Common myeloid progenitor, CD34-positive (primary cell): Measurements from ENCODE around the gene ROBO1.

Experiments
- CTCF ChIA-PET: fragments of 350-600 bp; sonication (Branson Sonifier 250); formaldehyde crosslinking; loops from one replicate; lab custom pipeline; 2021; ENCODE audit warnings: antibody characterized with exemption; lab: Charles Lee
- POLR2A ChIA-PET: fragments of 350-600 bp; sonication (Branson Sonifier 250); formaldehyde crosslinking; loops from one replicate; lab custom pipeline; 2021; ENCODE audit warnings: antibody characterized with exemption; lab: Charles Lee
- DNase-seq, 3 donors: peaks; one replicate each; pipeline versions ENCODE4 v3.0.0 to v3.0.0-alpha.2; 2013
- H3K27ac ChIP-seq, 2 experiments: 1 replicate in 1 of 2; 2 replicates in 1 of 2; pipeline ENCODE4 v1.7.0; 2013; ENCODE audit warnings: inconsistent platforms in 2 of 2, low read length in 2 of 2, mild to moderate bottlenecking in 2 of 2, low read depth in 1 of 2, moderate library complexity in 1 of 2; ENCODE audit not compliant: severe bottlenecking in 2 of 2, insufficient read depth in 1 of 2, poor library complexity in 1 of 2
- H3K27me3 ChIP-seq, 5 experiments: replicated peaks in 2 of 5; 1 replicate in 3 of 5; 2 replicates in 2 of 5; pipeline versions ENCODE4 v1.6.1 to v1.7.0; 2013; ENCODE audit warnings: low read length in 4 of 5, mild to moderate bottlenecking in 2 of 5, moderate library complexity in 2 of 5, inconsistent platforms in 1 of 5; ENCODE audit not compliant: insufficient read depth in 5 of 5, control insufficient read depth in 4 of 5
- H3K36me3 ChIP-seq, 4 experiments: 1 replicate in 2 of 4; 2 replicates in 2 of 4; pipeline versions ENCODE4 v1.6.1 to v1.7.0; 2013; ENCODE audit warnings: low read length in 3 of 4, control low read depth in 1 of 4, mild to moderate bottlenecking in 1 of 4; ENCODE audit not compliant: control insufficient read depth in 4 of 4, insufficient read depth in 4 of 4
- H3K4me1 ChIP-seq, 4 experiments: 1 replicate in 3 of 4; 2 replicates in 1 of 4; pipeline versions ENCODE4 v1.6.1 to v1.7.1; 2013; ENCODE audit warnings: low read length in 3 of 4, mild to moderate bottlenecking in 3 of 4, control low read depth in 1 of 4, inconsistent platforms in 1 of 4, moderate library complexity in 1 of 4; ENCODE audit not compliant: control insufficient read depth in 4 of 4, insufficient read depth in 4 of 4; ENCODE audit errors: control extremely low read depth in 1 of 4
- H3K4me3 ChIP-seq, 7 experiments: 1 replicate in 4 of 7; 2 replicates in 3 of 7; pipeline versions ENCODE4 v1.5.1 to v1.7.0; 2013; ENCODE audit warnings: mild to moderate bottlenecking in 7 of 7, low read length in 6 of 7, moderate library complexity in 6 of 7, inconsistent platforms in 2 of 7, low read depth in 2 of 7, control low read depth in 1 of 7; ENCODE audit not compliant: insufficient read depth in 4 of 7, control insufficient read depth in 1 of 7; ENCODE audit errors: extremely low read depth in 1 of 7
- H3K9me3 ChIP-seq, 5 experiments: 1 replicate in 4 of 5; 2 replicates in 1 of 5; pipeline versions ENCODE4 v1.6.1 to v1.7.1; 2013; ENCODE audit warnings: low read length in 4 of 5, mild to moderate bottlenecking in 2 of 5, inconsistent platforms in 1 of 5, low read depth in 1 of 5, moderate library complexity in 1 of 5; ENCODE audit not compliant: control insufficient read depth in 4 of 5, insufficient read depth in 2 of 5; ENCODE audit errors: control extremely low read depth in 1 of 5
- WGBS: methylation state at CpG from one replicate; pipeline ENCODE4 v1.1.5; 2013; ENCODE audit not compliant: insufficient coverage; 5-methylcytosine and 5-hydroxymethylcytosine counted together

ROBO1 gene

GRCh38 chr3:79415356-79415755 is 352.4 kb downstream of the ROBO1 start:
- ChIA-PET POLR2A (no interaction called here), CTCF (no interaction called here)
- Histone ChIP-seq H3K9me3 (no peaks in the 10 kb centered on the region), H3K36me3 (no peaks in the 10 kb centered on the region), H3K27ac (no peak overlapping the region), H3K27me3 (no peaks in the 10 kb centered on the region), H3K4me1 (no peaks in the 10 kb centered on the region), H3K4me3 (no peak overlapping the region)
- 90% methylated on average over 3 of the region's 3 CpGs for WGBS
- DNase-seq = no peak

- no peak for DNase-seq
- WGBS = 90% methylated on average over 2 of the region's 3 CpGs
- no peaks in the 10 kb centered on the region for H3K9me3 ChIP-seq
- H3K36me3 ChIP-seq = no peaks in the 10 kb centered on the region
- ChIA-PET CTCF (no interaction called here), POLR2A (no interaction called here)
- H3K27ac ChIP-seq = no peak overlapping the region
- no peaks in the 10 kb centered on the region for H3K27me3 ChIP-seq
- H3K4me1 ChIP-seq = no peaks in the 10 kb centered on the region
- H3K4me3 ChIP-seq = no peak overlapping the region
Observed at GRCh38 chr3:79414806-79415205, 353.0 kb downstream of the ROBO1 start.

- no peaks in the 10 kb centered on the region for H3K4me1 ChIP-seq
- WGBS = no CpG with 5 or more reads among the region's 1 CpG
Observed at GRCh38 chr3:79414035-79414434, 353.8 kb downstream of the ROBO1 start.

GRCh38 chr3:79412537-79412936 is 355.3 kb downstream of the ROBO1 start:
- Histone ChIP-seq H3K9me3 (no peaks in the 10 kb centered on the region), H3K36me3 (no peaks in the 10 kb centered on the region), H3K4me1 (no peaks in the 10 kb centered on the region), H3K27ac (no peak overlapping the region), H3K4me3 (no peak overlapping the region), H3K27me3 (no peaks in the 10 kb centered on the region)
- DNase-seq = no peak
- ChIA-PET CTCF (no interaction called here), POLR2A (no interaction called here)
- WGBS = no CpG with 5 or more reads among the region's 1 CpG

More at GRCh38 chr3:79414035-79414434, 353.8 kb downstream of the ROBO1 start:
- no peak overlapping the region for H3K4me3 ChIP-seq
- no peaks in the 10 kb centered on the region for H3K27me3 ChIP-seq
- H3K9me3 ChIP-seq = no peaks in the 10 kb centered on the region
- no peak overlapping the region for H3K27ac ChIP-seq
- ChIA-PET CTCF (no interaction called here), POLR2A (no interaction called here)
- H3K36me3 ChIP-seq = no peaks in the 10 kb centered on the region
- DNase-seq = no peak

- ChIA-PET CTCF (no interaction called here), POLR2A (no interaction called here)
- Histone ChIP-seq H3K27me3 (no peaks in the 10 kb centered on the region), H3K36me3 (no peaks in the 10 kb centered on the region), H3K27ac (no peak overlapping the region), H3K4me1 (no peaks in the 10 kb centered on the region), H3K9me3 (no peaks in the 10 kb centered on the region), H3K4me3 (no peak overlapping the region)
- no CpG with 5 or more reads among the region's 2 CpGs for WGBS
- no peak for DNase-seq
Observed at GRCh38 chr3:79410617-79411016, 357.2 kb downstream of the ROBO1 start.

GRCh38 chr3:79410136-79410535 is 357.7 kb downstream of the ROBO1 start:
- Histone ChIP-seq H3K27me3 (no peaks in the 10 kb centered on the region), H3K4me3 (no peak overlapping the region), H3K27ac (no peak overlapping the region), H3K36me3 (no peaks in the 10 kb centered on the region), H3K9me3 (no peaks in the 10 kb centered on the region), H3K4me1 (no peaks in the 10 kb centered on the region)
- no CpG with 5 or more reads among the region's 2 CpGs for whole genome bisulfite sequencing
- CTCF ChIA-PET = no interaction called here
- no peak for DNase-seq
- POLR2A ChIA-PET = no interaction called here

GRCh38 chr3:79406175-79406574 is 361.6 kb downstream of the ROBO1 start:
- WGBS = no CpG with 5 or more reads among the region's 2 CpGs
- no peak for DNase-seq
- no peaks in the 10 kb centered on the region for H3K4me1 ChIP-seq
- ChIA-PET CTCF (no interaction called here), POLR2A (no interaction called here)
- H3K9me3 ChIP-seq = no peaks in the 10 kb centered on the region
- no peak overlapping the region for H3K27ac ChIP-seq
- H3K27me3 ChIP-seq = no peaks in the 10 kb centered on the region
- H3K36me3 ChIP-seq = no peaks in the 10 kb centered on the region
- H3K4me3 ChIP-seq = no peak overlapping the region
